ENCODE data around the gene UVSSA.

DNA sequence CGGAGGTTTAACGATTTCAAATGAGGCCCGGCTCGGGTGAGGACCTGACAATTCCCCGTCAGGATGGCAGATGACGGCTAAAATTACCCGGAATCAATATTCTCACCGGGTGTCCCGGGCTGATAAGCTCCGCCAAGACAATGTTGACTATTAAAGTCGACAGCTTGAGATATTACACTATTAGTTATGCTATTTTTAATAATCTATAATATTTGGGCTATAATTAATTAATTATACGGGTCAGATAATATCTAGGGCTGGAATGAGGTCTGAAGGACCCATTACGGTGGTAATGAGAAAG lies 68.6 kb downstream of the UVSSA start:
- TF ChIP-seq POLR2A (IDR thresholded peaks at IDR 0.05) (no peak), POLR2AphosphoS5 (IDR thresholded peaks at IDR 0.05) (no peak)
- TF ChIP-seq, protein P1, sequence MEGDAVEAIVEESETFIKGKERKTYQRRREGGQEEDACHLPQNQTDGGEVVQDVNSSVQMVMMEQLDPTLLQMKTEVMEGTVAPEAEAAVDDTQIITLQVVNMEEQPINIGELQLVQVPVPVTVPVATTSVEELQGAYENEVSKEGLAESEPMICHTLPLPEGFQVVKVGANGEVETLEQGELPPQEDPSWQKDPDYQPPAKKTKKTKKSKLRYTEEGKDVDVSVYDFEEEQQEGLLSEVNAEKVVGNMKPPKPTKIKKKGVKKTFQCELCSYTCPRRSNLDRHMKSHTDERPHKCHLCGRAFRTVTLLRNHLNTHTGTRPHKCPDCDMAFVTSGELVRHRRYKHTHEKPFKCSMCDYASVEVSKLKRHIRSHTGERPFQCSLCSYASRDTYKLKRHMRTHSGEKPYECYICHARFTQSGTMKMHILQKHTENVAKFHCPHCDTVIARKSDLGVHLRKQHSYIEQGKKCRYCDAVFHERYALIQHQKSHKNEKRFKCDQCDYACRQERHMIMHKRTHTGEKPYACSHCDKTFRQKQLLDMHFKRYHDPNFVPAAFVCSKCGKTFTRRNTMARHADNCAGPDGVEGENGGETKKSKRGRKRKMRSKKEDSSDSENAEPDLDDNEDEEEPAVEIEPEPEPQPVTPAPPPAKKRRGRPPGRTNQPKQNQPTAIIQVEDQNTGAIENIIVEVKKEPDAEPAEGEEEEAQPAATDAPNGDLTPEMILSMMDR (IDR thresholded peaks at IDR 0.05): no peak

Data from breast epithelium (tissue), 3 donors.